ENCODE data around the gene PLCB1.

PLCB1 gene

DNA sequence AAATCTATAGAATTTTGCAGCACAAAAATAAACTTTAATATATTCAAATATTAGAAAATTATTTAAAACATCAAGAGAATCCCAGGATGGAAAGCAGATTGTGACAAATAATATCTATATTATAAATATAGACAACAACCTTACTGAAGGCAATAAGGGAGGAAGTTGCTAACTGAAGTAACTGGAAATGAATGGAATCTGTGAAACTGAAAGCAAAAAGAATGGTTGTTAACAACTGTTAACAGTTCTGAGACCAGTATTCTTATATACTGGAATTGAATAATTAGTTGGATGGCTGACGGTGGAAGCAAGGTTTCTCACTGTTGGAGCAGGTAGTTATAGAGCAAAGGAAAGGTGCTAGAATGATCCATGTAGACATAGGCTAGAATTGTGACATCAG lies 220.4 kb downstream of the PLCB1 start:
- no peak overlapping the region for H3K4me3 ChIP-seq (replicated peaks in 1 of 2; ENCODE audit: low read depth in 2 of 2, low read length in 2 of 2)
- no peak for DNase-seq (ENCODE audit: low read depth in 2 of 2)
- TF ChIP-seq, protein P1, sequence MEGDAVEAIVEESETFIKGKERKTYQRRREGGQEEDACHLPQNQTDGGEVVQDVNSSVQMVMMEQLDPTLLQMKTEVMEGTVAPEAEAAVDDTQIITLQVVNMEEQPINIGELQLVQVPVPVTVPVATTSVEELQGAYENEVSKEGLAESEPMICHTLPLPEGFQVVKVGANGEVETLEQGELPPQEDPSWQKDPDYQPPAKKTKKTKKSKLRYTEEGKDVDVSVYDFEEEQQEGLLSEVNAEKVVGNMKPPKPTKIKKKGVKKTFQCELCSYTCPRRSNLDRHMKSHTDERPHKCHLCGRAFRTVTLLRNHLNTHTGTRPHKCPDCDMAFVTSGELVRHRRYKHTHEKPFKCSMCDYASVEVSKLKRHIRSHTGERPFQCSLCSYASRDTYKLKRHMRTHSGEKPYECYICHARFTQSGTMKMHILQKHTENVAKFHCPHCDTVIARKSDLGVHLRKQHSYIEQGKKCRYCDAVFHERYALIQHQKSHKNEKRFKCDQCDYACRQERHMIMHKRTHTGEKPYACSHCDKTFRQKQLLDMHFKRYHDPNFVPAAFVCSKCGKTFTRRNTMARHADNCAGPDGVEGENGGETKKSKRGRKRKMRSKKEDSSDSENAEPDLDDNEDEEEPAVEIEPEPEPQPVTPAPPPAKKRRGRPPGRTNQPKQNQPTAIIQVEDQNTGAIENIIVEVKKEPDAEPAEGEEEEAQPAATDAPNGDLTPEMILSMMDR (IDR thresholded peaks at IDR 0.05; ENCODE audit: low read depth, low read length) = no peak

DNA sequence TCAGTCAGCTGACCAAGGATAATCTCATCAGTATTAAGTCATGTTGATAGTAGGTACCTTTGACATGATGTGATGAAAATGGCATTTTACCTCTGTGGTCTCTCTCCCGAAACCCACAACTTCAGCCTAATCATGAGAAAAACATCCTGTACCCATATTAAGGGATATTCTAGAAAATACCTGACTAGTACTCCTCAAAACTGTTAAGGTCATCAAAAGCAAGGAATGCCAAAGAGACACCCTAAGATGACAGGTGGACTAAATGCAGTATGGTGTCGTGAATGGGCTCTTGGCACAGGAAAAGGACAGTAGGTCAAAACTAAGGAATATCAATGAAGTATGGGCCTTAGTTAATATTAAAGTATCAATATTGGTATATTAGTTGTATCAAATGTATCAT lies 221.4 kb downstream of the PLCB1 start:
- DNase-seq (ENCODE audit: low read depth in 2 of 2) = no peak
- TF ChIP-seq, protein P1 (IDR thresholded peaks at IDR 0.05; ENCODE audit: low read depth, low read length) = no peak
- H3K4me3 ChIP-seq (replicated peaks in 1 of 2; ENCODE audit: low read depth in 2 of 2, low read length in 2 of 2) = no peak overlapping the region

DNA sequence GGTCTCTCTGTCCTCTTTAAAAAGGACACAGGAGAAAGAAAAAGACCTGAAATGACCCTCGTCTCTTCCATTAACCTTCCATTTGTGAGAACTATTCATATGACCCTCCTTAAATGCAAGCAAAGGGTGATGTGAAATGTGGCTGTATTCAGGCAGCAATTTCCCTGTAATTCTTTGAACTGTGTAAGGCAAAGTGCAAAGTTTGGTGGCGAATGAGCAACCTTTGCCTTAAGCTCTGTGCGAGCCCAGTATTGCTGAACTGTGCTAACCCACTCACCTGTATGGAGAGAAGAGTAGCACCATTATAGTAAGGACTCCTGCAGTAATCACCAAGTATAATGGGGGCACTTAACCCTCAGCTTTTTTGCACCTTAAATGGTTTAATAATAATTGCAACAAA lies 223.4 kb downstream of the PLCB1 start:
- no peak overlapping the region for H3K4me3 ChIP-seq (replicated peaks in 1 of 2; ENCODE audit: low read depth in 2 of 2, low read length in 2 of 2)
- DNase-seq (ENCODE audit: low read depth in 2 of 2) = no peak
- TF ChIP-seq, protein P1 (IDR thresholded peaks at IDR 0.05; ENCODE audit: low read depth, low read length) = no peak

DNA sequence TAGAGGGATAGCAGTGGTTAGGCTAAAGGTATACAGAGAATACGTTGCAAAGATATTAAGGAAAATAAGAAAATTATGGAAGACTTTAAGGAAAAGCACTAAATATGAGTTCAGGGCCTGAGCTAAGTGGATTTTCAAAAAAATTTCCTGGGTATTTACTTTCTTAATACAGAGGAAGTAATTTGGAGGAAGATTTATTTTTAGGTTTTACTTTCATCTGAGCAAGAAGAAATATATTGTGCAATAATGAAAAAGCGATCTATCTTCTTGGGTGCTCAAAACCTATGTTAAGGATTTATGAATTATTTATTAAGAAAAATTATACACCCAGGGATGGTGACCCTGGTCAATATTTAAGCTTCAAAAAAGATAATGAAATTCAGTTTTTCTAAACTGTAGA lies 224.7 kb downstream of the PLCB1 start:
- DNase-seq (ENCODE audit: low read depth in 2 of 2) = no peak
- TF ChIP-seq, protein P1 (IDR thresholded peaks at IDR 0.05; ENCODE audit: low read depth, low read length) = no peak
- no peak overlapping the region for H3K4me3 ChIP-seq (replicated peaks in 1 of 2; ENCODE audit: low read depth in 2 of 2, low read length in 2 of 2)

DNA sequence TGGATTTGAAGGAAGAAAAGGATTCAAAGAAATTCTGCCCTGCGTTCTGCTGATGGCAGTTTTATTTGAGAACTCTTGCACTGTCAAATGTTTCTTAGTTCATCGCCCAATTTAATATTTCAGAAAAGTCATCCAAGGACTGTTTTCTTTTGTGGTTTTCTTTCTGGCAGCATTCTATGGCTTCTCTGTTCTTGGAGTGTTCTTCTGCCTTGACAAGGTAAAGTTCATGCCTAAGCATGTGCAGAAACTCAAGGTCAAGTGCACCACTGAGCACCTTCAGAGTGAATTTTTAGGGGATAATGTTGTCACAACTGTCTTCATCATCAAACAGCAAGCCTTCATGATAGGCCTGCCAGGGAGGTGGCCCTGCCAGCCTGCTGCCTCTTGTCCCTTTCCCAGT lies 225.6 kb downstream of the PLCB1 start:
- DNase-seq (ENCODE audit: low read depth in 2 of 2) = no peak
- TF ChIP-seq, protein P1 (IDR thresholded peaks at IDR 0.05; ENCODE audit: low read depth, low read length) = no peak
- no peak overlapping the region for H3K4me3 ChIP-seq (replicated peaks in 1 of 2; ENCODE audit: low read depth in 2 of 2, low read length in 2 of 2)

DNA sequence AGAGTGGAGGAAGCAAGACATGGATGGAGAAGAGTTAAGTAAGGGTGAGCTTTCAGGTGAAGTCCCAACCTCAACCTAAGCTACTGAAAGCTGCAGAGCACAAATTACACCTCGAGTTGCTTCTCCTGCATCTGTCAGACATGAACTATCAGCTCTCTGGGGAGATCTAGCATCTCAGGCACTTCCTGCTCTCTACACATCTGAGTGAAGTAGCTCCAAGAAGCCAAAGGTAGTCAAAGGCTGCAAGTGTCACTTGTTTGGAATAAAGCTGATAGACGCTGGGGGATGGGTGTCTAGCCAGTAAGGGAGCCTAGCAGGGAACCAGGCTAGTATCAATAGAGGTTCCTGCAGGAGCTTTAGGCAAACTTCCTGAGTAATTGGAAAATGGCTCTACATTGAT lies 228.0 kb downstream of the PLCB1 start:
- peak in 1 of 2 donors; percentile 10 for DNase-seq (ENCODE audit: low read depth in 2 of 2)
- no peak overlapping the region for H3K4me3 ChIP-seq (replicated peaks in 1 of 2; ENCODE audit: low read depth in 2 of 2, low read length in 2 of 2)
- TF ChIP-seq, protein P1 (IDR thresholded peaks at IDR 0.05; ENCODE audit: low read depth, low read length) = no peak

DNA sequence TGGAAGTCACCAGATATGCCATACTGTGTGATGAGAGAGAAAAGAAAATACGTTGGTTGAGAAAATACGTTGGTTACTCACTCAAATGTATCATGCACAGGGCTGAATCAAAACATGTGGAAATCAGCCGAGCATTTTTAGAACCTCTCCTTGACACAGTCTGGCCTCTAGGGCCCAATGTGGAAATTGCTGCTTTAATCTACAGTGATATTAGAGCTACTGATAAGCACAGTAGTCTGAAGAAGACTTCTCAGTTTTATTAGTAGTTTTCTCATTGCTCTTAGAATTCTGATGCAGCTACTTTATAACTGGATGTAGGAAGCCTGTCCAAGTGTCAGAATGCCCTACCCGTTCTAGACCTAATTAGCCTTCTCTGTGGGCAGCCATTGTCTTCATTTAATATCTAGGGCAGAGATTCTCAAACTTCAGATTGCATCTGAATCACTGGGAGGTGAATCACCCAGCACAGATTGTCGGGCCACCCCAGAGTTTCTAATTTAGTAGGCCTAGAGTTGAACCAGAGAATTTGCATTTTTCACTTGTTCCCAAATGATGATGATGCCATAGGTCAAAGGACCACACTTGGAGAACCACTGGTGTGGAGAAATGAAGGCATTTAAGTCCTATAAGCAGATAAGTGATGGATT lies 229.1 kb downstream of the PLCB1 start:
- no peak overlapping the region for H3K4me3 ChIP-seq (replicated peaks in 1 of 2; ENCODE audit: low read depth in 2 of 2, low read length in 2 of 2)
- DNase-seq (ENCODE audit: low read depth in 2 of 2) = peak; percentile 44 to 81
- TF ChIP-seq, protein P1 (IDR thresholded peaks at IDR 0.05; ENCODE audit: low read depth, low read length) = peak; percentile 39
